A673 (cell line): ENCODE results near the gene RAB33B. TPM values are rescaled to one million over a fixed set of nuclear protein-coding genes. Genes with fewer than 3 reads are reported as not detected.

Experiments used
- BruUV-seq: library from RNA; stranded (reverse); fragments of 400-500 nt; replicated peaks from 2 replicates; lab custom pipeline; 2021; lab: Mats Ljungman, UMichigan
- CTCF ChIA-PET: fragments of 300-600 bp; sonication (Branson Sonifier 250); formaldehyde crosslinking; loops from one replicate; lab custom pipeline; 2022; ENCODE audit warnings: antibody characterized with exemption; lab: Charles Lee
- POLR2A ChIA-PET: fragments of 300-600 bp; sonication (Branson Sonifier 250); formaldehyde crosslinking; loops from one replicate; lab custom pipeline; 2022; ENCODE audit warnings: antibody characterized with exemption; ENCODE audit not compliant: low non-redundant PET; lab: Charles Lee
- DNase-seq: peaks from one replicate; pipeline ENCODE4 v3.0.0-alpha.2; 2015; ENCODE audit warnings: low spot score
- H3K27ac ChIP-seq: fragments of 200-600 bp; sonication (generic); 2 replicates; pipeline ENCODE4 v1.5.1; 2016; ENCODE audit warnings: mixed run types, low read depth, mild to moderate bottlenecking, mixed read lengths, antibody characterized with exemption, low read length; ENCODE audit not compliant: poor library complexity, severe bottlenecking
- H3K27me3 ChIP-seq: fragments of 200-600 bp; sonication (generic); replicated peaks from 2 replicates; pipeline ENCODE4 v1.6.1; 2017; ENCODE audit warnings: mixed run types, low read depth, mild to moderate bottlenecking, mixed read lengths, antibody characterized with exemption, low read length; ENCODE audit not compliant: insufficient read depth, poor library complexity
- H3K36me3 ChIP-seq: fragments of 200-600 bp; sonication (generic); 2 replicates; pipeline ENCODE4 v1.6.1; 2016; ENCODE audit warnings: mixed run types, mild to moderate bottlenecking, mixed read lengths, antibody characterized with exemption, low read length; ENCODE audit not compliant: insufficient read depth, poor library complexity, severe bottlenecking
- H3K4me1 ChIP-seq: fragments of 200-600 bp; sonication (generic); 2 replicates; pipeline ENCODE4 v1.6.1; 2017; ENCODE audit warnings: mixed run types, mild to moderate bottlenecking, mixed read lengths, antibody characterized with exemption, low read length; ENCODE audit not compliant: insufficient read depth, poor library complexity, severe bottlenecking
- H3K4me3 ChIP-seq: fragments of 200-600 bp; sonication (generic); 2 replicates; pipeline ENCODE4 v1.5.1; 2016; ENCODE audit warnings: low read depth, mixed run types, mild to moderate bottlenecking, mixed read lengths, low read length; ENCODE audit not compliant: poor library complexity, severe bottlenecking
- H3K9me3 ChIP-seq: fragments of 200-600 bp; sonication (generic); 2 replicates; pipeline ENCODE4 v1.6.1; 2016; ENCODE audit warnings: mixed run types, low read depth, mild to moderate bottlenecking, mixed read lengths, antibody characterized with exemption, low read length; ENCODE audit not compliant: poor library complexity, severe bottlenecking
- EZH2 ChIP-seq: fragments of 200-600 bp; sonication (generic); IDR thresholded peaks from 2 replicates; pipeline ENCODE4 v1.6.1; 2017; ENCODE audit warnings: borderline replicate concordance, low read depth, mild to moderate bottlenecking, mixed read lengths, antibody characterized with exemption, low read length; ENCODE audit not compliant: poor library complexity, severe bottlenecking
- intact Hi-C: fragments of 100-400 bp; cut with micrococcal nuclease; formaldehyde crosslinking; loops from one replicate; pipeline ENCODE4 v1.10.0; 2022; ENCODE audit not compliant: unreplicated experiment
- total RNA-seq: library from RNA; stranded (reverse); gene quantifications from 2 replicates; pipeline ENCODE4 v1.2.3, GENCODE V29; 2021
- TF ChIP-seq, protein P1 (sequence below): fragments of 300-800, 200-600 bp; sonication (generic); conservative IDR thresholded peaks from 2 replicates; pipeline ENCODE4 v1.5.1; 2017; ENCODE audit warnings: low read depth, mild to moderate bottlenecking, antibody characterized with exemption, low read length, moderate library complexity, mixed read lengths

Gene RAB33B
- total RNA-seq, 1 experiment from 2014 or later: 8.5 TPM

DNA sequence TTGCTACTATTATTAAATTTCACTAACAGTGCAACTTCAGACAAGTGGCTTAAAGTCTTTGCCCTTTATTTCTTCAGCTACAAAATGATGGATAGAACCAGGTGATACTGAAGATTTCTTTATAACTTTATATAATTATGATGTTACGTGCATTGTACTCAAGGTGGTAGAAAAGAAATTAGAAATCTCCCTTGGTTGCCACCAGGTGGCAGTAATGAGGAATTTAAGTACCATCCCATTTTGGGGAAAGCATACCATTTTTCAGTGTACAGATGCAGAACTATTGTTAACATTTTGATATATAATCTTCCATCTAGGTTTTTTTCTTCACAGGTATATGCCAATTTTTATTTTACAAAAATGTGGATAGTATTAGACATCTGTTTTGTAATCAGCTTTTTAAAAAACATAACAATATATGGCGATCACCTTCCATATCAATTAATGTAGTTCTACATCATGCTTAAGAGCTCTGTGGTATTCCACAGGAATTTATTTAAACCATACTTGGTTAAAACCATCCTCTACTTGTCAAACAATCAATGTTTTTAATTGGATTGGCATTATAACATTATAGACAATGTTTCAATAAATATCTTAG is 37.7 kb upstream of the RAB33B start:
- Histone ChIP-seq H3K27me3 (no peaks in the 10 kb centered on the region), H3K9me3 (no peaks in the 10 kb centered on the region), H3K27ac (no peak overlapping the region), H3K4me1 (peaks cover 13% of the 10 kb centered on the region), H3K36me3 (no peaks in the 10 kb centered on the region), H3K4me3 (no peak overlapping the region)
- ChIA-PET CTCF (no interaction called here), POLR2A (no interaction called here)
- intact Hi-C loops: loop anchor here (10.0 kb wide), 1 partner anchor 239 kb away; no protein-coding TSS in a partner anchor
- peak; percentile 60 for DNase-seq
- BruUV-seq: no TSS peak
- TF ChIP-seq, protein P1, sequence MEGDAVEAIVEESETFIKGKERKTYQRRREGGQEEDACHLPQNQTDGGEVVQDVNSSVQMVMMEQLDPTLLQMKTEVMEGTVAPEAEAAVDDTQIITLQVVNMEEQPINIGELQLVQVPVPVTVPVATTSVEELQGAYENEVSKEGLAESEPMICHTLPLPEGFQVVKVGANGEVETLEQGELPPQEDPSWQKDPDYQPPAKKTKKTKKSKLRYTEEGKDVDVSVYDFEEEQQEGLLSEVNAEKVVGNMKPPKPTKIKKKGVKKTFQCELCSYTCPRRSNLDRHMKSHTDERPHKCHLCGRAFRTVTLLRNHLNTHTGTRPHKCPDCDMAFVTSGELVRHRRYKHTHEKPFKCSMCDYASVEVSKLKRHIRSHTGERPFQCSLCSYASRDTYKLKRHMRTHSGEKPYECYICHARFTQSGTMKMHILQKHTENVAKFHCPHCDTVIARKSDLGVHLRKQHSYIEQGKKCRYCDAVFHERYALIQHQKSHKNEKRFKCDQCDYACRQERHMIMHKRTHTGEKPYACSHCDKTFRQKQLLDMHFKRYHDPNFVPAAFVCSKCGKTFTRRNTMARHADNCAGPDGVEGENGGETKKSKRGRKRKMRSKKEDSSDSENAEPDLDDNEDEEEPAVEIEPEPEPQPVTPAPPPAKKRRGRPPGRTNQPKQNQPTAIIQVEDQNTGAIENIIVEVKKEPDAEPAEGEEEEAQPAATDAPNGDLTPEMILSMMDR: peak; percentile 75
- TF ChIP-seq EZH2: no peak

DNA sequence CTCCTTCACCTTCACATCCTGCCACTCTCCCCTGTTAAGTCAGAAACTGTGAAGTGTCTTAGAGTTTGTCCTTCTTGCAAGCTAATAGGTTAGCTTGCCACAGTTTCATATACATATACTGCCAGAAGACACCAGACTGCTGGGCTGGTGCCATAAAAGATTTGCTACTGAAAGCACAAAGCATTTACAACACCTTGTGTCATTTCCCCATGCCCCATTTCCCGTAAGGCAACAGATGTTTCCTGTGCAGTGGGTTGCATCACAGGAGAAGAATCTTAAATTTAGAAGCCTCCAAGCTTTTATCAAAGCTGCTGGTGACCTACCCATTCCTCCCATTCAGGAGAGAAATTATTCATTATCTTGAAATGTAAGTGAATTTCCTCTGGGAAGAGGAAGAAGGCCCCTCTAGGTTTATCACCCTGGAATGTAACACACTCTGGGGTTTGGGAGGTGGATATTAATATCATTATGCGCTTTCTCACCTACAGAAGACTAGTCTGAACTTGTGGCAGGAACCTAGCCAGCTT is 34.5 kb upstream of the RAB33B start:
- no peak overlapping the region for H3K4me3 ChIP-seq
- no peaks in the 10 kb centered on the region for H3K36me3 ChIP-seq
- TF ChIP-seq, protein P1: no peak
- TF ChIP-seq EZH2: no peak
- ChIA-PET POLR2A (no interaction called here), CTCF (interaction anchor here (0.6 to 1.0 kb wide), 3 partner anchors 200 to 389 kb away, joined by 3 to 8 read pairs (median 3); no protein-coding TSS in a partner anchor)
- BruUV-seq: no TSS peak
- intact Hi-C loops: loop anchor here (10.0 kb wide), 1 partner anchor 235 kb away; no protein-coding TSS in a partner anchor
- H3K27me3 ChIP-seq: no peaks in the 10 kb centered on the region
- peak overlapping the region; percentile 56 for H3K27ac ChIP-seq
- H3K9me3 ChIP-seq: no peaks in the 10 kb centered on the region
- peak; percentile 93 for DNase-seq
- H3K4me1 ChIP-seq: peaks cover 13% of the 10 kb centered on the region

DNA sequence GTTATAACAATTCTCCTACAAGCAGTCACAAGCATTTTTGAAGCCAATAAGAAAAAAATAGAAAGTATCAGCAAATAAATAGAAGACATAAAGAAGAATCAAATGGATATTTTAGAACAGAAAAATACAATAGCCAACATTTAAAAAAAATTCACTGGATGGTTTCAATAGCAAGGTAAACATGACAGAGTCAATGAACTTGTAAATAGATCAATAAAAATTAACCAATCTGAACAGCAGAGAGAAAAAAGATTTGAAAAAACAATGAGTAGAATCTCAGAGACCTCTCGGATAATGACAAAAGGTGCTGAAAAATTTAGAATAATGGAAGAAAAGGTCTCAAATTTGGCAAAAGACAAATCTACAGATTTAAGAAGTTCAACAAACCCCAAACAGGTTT is 33.3 kb upstream of the RAB33B start:
- BruUV-seq: TSS peak; percentile 13
- H3K27me3 ChIP-seq: no peaks in the 10 kb centered on the region
- ChIA-PET POLR2A (no interaction called here), CTCF (no interaction called here)
- H3K4me1 ChIP-seq: peaks cover 13% of the 10 kb centered on the region
- no peak for TF ChIP-seq EZH2
- TF ChIP-seq, protein P1: no peak
- intact Hi-C loops: no loop called here
- H3K36me3 ChIP-seq: no peaks in the 10 kb centered on the region
- no peak for DNase-seq
- H3K9me3 ChIP-seq: no peaks in the 10 kb centered on the region
- H3K27ac ChIP-seq: peak overlapping the region; percentile 56
- no peak overlapping the region for H3K4me3 ChIP-seq
